PC-3 (cell line): ENCODE results near the gene ECPAS. TPM values are rescaled to one million over a fixed set of nuclear protein-coding genes. Genes with fewer than 3 reads are reported as not detected.

Experiments
- ATAC-seq: fragments of 200-7000 bp; cut with Tn5 transposase; 2 replicates; pipeline ENCODE4 v1.9.1; 2020; ENCODE audit warnings: mild to moderate bottlenecking, moderate library complexity
- BruUV-seq: library from RNA; stranded (reverse); fragments of 400-500 nt; replicated peaks from 2 replicates; lab custom pipeline; 2021; lab: Mats Ljungman, UMichigan
- CTCF ChIA-PET: fragments of 300-600 bp; sonication (Branson Sonifier 250); formaldehyde crosslinking; loops from one replicate; lab custom pipeline; 2022; ENCODE audit warnings: antibody characterized with exemption; lab: Charles Lee
- POLR2A ChIA-PET: fragments of 300-600 bp; sonication (Branson Sonifier 250); formaldehyde crosslinking; loops from one replicate; lab custom pipeline; 2022; ENCODE audit warnings: antibody characterized with exemption; ENCODE audit not compliant: unreplicated experiment; lab: Charles Lee
- DNase-seq: peaks from one replicate; pipeline ENCODE4 v3.0.0-alpha.2; 2015
- H2AFZ ChIP-seq: fragments of 300-600 bp; sonication (generic); 2 replicates; pipeline ENCODE4 v1.6.0; 2016; ENCODE audit warnings: antibody characterized with exemption, low read length
- H3F3A ChIP-seq: fragments of 300-600 bp; sonication (generic); one replicate; pipeline ENCODE4 v1.6.0; 2017; ENCODE audit warnings: antibody characterized with exemption, low read length, control low read depth, mild to moderate bottlenecking; ENCODE audit not compliant: unreplicated experiment
- H3K27ac ChIP-seq: fragments of 300-600 bp; sonication (generic); 2 replicates; pipeline ENCODE4 v1.5.1; 2016; ENCODE audit warnings: mild to moderate bottlenecking, low read length
- H3K27me3 ChIP-seq: fragments of 300-600 bp; sonication (generic); 2 replicates; pipeline ENCODE4 v1.6.1; 2016; ENCODE audit warnings: low read length, mixed read lengths
- H3K36me3 ChIP-seq: fragments of 300-600 bp; sonication (generic); 2 replicates; pipeline ENCODE4 v1.6.1; 2016; ENCODE audit warnings: low read depth, mixed run types, low read length, mixed read lengths
- H3K4me1 ChIP-seq: fragments of 300-600 bp; sonication (generic); 2 replicates; pipeline ENCODE4 v1.5.1; 2016; ENCODE audit warnings: low read length; ENCODE audit not compliant: insufficient read depth
- H3K4me2 ChIP-seq: fragments of 300-600 bp; sonication (generic); 2 replicates; pipeline ENCODE4 v1.6.0; 2016; ENCODE audit warnings: low read length
- H3K4me3 ChIP-seq: fragments of 300-600 bp; sonication (generic); 2 replicates; pipeline ENCODE4 v1.5.1; 2016; ENCODE audit warnings: mild to moderate bottlenecking, low read length, mixed read lengths
- H3K79me2 ChIP-seq: fragments of 300-600 bp; sonication (generic); 2 replicates; pipeline ENCODE4 v1.6.1; 2017; ENCODE audit warnings: low read length, mixed read lengths
- H3K9ac ChIP-seq: fragments of 300-600 bp; sonication (generic); 2 replicates; pipeline ENCODE4 v1.6.0; 2016; ENCODE audit warnings: mild to moderate bottlenecking, low read length
- H3K9me2 ChIP-seq: fragments of 300-600 bp; sonication (generic); replicated peaks from 2 replicates; pipeline ENCODE4 v1.6.1; 2016; ENCODE audit warnings: mixed run types, low read length, mixed read lengths
- H3K9me3 ChIP-seq: fragments of 300-600 bp; sonication (generic); 2 replicates; pipeline ENCODE4 v1.6.1; 2016; ENCODE audit warnings: low read length, mixed read lengths
- H4K20me1 ChIP-seq: fragments of 300-600 bp; sonication (generic); 2 replicates; pipeline ENCODE4 v1.6.1; 2016; ENCODE audit warnings: low read length, mixed read lengths
- EZH2 ChIP-seq: fragments of 300-600 bp; sonication (generic); IDR thresholded peaks from one replicate; pipeline ENCODE4 v1.6.1; 2017; ENCODE audit warnings: antibody characterized with exemption, mild to moderate bottlenecking, low read length; ENCODE audit not compliant: unreplicated experiment
- EZH2phosphoT487 ChIP-seq: fragments of 300-600 bp; sonication (generic); IDR thresholded peaks from 2 replicates; pipeline ENCODE4 v1.6.1; 2018; ENCODE audit warnings: mild to moderate bottlenecking, antibody characterized with exemption, low read length, borderline replicate concordance
- intact Hi-C: fragments of 100-400 bp; cut with micrococcal nuclease; formaldehyde crosslinking; loops from 2 replicates; pipeline ENCODE4 v1.9.0; 2023
- total RNA-seq: library from RNA; depleted of rRNA; stranded (reverse); fragments of >200 nt; gene quantifications from 2 replicates; pipeline ENCODE4 v1.2.3, GENCODE V29; 2014
- TF ChIP-seq, protein P1 (sequence below): fragments of 300-600 bp; sonication (generic); conservative IDR thresholded peaks from 2 replicates; pipeline ENCODE4 v1.5.1; 2017; ENCODE audit warnings: antibody characterized with exemption, low read depth, mild to moderate bottlenecking, low read length

The ECPAS gene
- total RNA-seq, 1 experiment from 2014 or later = 69.0 TPM

DNA sequence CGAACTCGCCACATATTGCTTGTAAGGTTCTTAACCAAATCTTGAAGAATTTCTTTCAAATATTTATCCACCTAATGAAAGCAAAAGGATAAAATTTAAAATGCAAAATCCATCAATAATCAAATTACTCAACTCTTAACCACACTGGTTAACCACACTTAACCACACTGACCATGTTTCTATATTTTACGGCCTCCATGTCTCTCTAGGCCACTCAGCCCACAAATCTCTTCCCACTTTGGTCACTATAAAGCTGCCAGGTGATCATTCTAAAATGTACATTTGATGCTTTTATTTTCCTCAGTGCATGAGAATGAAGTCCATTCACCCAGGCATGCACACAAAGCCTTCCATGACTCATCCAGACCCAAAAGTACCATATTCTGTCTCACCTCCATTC, 97.8 kb downstream of the ECPAS start:
- Histone ChIP-seq H3K9me2 (no peaks in the 10 kb centered on the region), H3K9ac (no peak overlapping the region), H3K4me3 (no peak overlapping the region), H3K36me3 (peaks cover 50% of the 10 kb centered on the region), H3K27me3 (no peaks in the 10 kb centered on the region), H3K79me2 (no peaks in the 10 kb centered on the region), H2AFZ (no peak overlapping the region), H3F3A (no peaks in the 10 kb centered on the region), H3K27ac (no peak overlapping the region), H3K4me2 (no peak overlapping the region), H4K20me1 (no peaks in the 10 kb centered on the region), H3K4me1 (no peaks in the 10 kb centered on the region), H3K9me3 (no peaks in the 10 kb centered on the region)
- TF ChIP-seq EZH2phosphoT487 (no peak), EZH2 (no peak)
- TF ChIP-seq, protein P1, sequence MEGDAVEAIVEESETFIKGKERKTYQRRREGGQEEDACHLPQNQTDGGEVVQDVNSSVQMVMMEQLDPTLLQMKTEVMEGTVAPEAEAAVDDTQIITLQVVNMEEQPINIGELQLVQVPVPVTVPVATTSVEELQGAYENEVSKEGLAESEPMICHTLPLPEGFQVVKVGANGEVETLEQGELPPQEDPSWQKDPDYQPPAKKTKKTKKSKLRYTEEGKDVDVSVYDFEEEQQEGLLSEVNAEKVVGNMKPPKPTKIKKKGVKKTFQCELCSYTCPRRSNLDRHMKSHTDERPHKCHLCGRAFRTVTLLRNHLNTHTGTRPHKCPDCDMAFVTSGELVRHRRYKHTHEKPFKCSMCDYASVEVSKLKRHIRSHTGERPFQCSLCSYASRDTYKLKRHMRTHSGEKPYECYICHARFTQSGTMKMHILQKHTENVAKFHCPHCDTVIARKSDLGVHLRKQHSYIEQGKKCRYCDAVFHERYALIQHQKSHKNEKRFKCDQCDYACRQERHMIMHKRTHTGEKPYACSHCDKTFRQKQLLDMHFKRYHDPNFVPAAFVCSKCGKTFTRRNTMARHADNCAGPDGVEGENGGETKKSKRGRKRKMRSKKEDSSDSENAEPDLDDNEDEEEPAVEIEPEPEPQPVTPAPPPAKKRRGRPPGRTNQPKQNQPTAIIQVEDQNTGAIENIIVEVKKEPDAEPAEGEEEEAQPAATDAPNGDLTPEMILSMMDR = no peak
- ATAC-seq (no peak), DNase-seq (peak; percentile 11)
- POLR2A ChIA-PET = no interaction called here
- intact Hi-C loops = no loop called here
- BruUV-seq = no TSS peak
- CTCF ChIA-PET = no interaction called here

DNA sequence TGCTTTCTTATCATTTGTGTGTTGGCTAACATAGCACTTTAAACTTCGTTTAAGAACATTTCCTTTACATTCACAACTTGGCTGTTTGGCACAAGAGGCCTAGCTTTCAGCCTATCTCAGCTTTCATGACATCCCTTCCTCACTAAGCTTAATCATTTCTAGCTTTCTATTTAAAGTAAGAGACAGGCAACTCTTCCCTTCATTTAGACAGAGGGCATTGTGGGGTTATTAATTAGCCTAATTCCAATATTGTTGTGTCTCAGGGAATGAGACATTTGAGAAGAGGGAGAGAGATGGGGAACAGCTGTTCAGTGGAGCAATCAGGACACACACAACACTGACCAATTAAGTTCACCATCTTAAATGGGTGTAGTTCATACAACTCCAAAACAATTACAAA, 103.2 kb downstream of the ECPAS start:
- no peak overlapping the region for H3K9ac ChIP-seq
- H4K20me1 ChIP-seq = no peaks in the 10 kb centered on the region
- no peaks in the 10 kb centered on the region for H3K79me2 ChIP-seq
- H3K36me3 ChIP-seq = peaks cover 44% of the 10 kb centered on the region
- H3K4me1 ChIP-seq = peaks cover 11% of the 10 kb centered on the region
- no peaks in the 10 kb centered on the region for H3F3A ChIP-seq
- no peak for TF ChIP-seq EZH2
- TF ChIP-seq EZH2phosphoT487 = no peak
- TF ChIP-seq, protein P1 = no peak
- no peaks in the 10 kb centered on the region for H3K9me2 ChIP-seq
- no peak for DNase-seq
- no peak overlapping the region for H3K27ac ChIP-seq
- no peak overlapping the region for H3K4me3 ChIP-seq
- no peaks in the 10 kb centered on the region for H3K27me3 ChIP-seq
- no TSS peak for BruUV-seq
- H3K9me3 ChIP-seq = no peaks in the 10 kb centered on the region
- intact Hi-C loops = no loop called here
- no peak overlapping the region for H2AFZ ChIP-seq
- no peak for ATAC-seq
- ChIA-PET CTCF (no interaction called here), POLR2A (no interaction called here)
- H3K4me2 ChIP-seq = no peak overlapping the region

DNA sequence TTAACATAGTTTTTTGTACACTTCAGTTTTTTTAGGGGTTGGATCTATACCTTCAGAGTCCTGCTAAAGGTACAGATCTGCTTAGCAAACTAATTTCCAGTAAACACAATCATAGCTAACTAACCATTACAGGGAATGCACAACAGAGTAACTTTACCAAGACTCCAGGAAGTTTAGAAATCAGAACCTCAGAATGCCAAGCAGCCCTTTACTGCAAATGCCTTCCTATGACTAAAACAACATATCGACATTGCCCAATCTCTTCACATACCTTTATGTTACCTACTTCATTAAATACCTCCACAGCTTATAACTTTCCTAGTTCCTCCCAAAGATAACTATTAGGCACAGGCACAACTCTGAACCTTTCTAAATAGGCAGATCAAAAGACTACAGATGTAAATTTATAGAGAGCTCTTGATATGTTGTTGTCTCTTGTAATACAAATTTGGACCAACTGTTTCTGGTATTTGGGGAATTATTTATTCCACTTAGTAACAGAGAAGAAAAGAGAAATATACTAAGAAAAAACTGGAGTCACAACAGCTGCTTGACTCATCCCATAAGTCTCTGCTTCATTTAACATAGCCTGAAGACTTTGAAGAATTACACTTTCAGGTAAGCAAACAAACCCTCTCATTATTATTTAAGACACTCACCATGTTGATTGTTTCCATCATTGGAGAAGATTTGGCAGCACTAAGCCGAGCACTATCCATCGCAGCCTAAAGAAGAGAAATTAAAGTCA, 108.2 kb downstream of the ECPAS start:
- POLR2A ChIA-PET = no interaction called here
- H3K4me1 ChIP-seq = peaks cover 27% of the 10 kb centered on the region
- no peaks in the 10 kb centered on the region for H3K9me2 ChIP-seq
- H3F3A ChIP-seq = peaks cover 4% of the 10 kb centered on the region
- H3K9ac ChIP-seq = peak overlapping the region; percentile 32
- H3K79me2 ChIP-seq = no peaks in the 10 kb centered on the region
- no peaks in the 10 kb centered on the region for H4K20me1 ChIP-seq
- H3K9me3 ChIP-seq = no peaks in the 10 kb centered on the region
- no peaks in the 10 kb centered on the region for H3K27me3 ChIP-seq
- peak overlapping the region; percentile 83 for H3K27ac ChIP-seq
- CTCF ChIA-PET = no interaction called here
- H3K4me2 ChIP-seq = peak overlapping the region; percentile 54
- H3K4me3 ChIP-seq = peak overlapping the region; percentile 24; the same call in 1 of the 2 replicates
- no peak overlapping the region for H2AFZ ChIP-seq
- intact Hi-C loops = loop anchor here (1.0 kb wide), 1 partner anchor 27 kb away; no protein-coding TSS in a partner anchor
- ATAC-seq = peak; percentile 64
- no TSS peak for BruUV-seq
- peak; percentile 62 for DNase-seq
- peaks cover 53% of the 10 kb centered on the region for H3K36me3 ChIP-seq
- no peak for TF ChIP-seq EZH2
- TF ChIP-seq, protein P1 = no peak
- TF ChIP-seq EZH2phosphoT487 = no peak
